GM12878 (cell line): ENCODE data around the gene BTBD1. TPM values are rescaled to one million over a fixed set of nuclear protein-coding genes. Genes with fewer than 3 reads are reported as not detected.

Source experiments
- ETV6 ChIP-seq, 2 experiments: fragments of 450-650 bp in 1 of 2; IDR thresholded peaks in 1 of 2; conservative IDR thresholded peaks in 1 of 2; 2 replicates each; pipeline ENCODE4 v1.6.1; 2014; ENCODE audit warnings: antibody characterized with exemption in 1 of 2, borderline replicate concordance in 1 of 2, low read depth in 1 of 2, mild to moderate bottlenecking in 1 of 2, moderate library complexity in 1 of 2
- HDAC2 ChIP-seq: fragments of 200-600 bp; sonication (generic); IDR thresholded peaks from 2 replicates; pipeline ENCODE4 v1.6.1; 2017
- JUND ChIP-seq: IDR thresholded peaks from 2 replicates; pipeline ENCODE4 v1.6.1; 2012; ENCODE audit warnings: low read depth, mild to moderate bottlenecking, low read length, improper control_type of control experiment, moderate library complexity
- NFIC ChIP-seq: IDR thresholded peaks from 2 replicates; pipeline ENCODE4 v1.6.1; 2012; ENCODE audit warnings: low read depth, mild to moderate bottlenecking, inconsistent platforms, low read length, moderate library complexity
- PAX5 ChIP-seq: IDR thresholded peaks from 2 replicates; pipeline ENCODE4 v1.6.1; 2011; ENCODE audit warnings: low read depth, low read length, borderline replicate concordance
- RCOR1 ChIP-seq: conservative IDR thresholded peaks from 2 replicates; pipeline ENCODE4 v1.6.1; 2012; ENCODE audit warnings: low read depth, low read length, improper control_type of control experiment
- SMAD1 ChIP-seq: fragments of 450-650 bp; IDR thresholded peaks from 2 replicates; pipeline ENCODE4 v1.6.1; 2018; ENCODE audit warnings: mild to moderate bottlenecking, low read depth; ENCODE audit not compliant: partially characterized antibody
- SMAD5 ChIP-seq: IDR thresholded peaks from 2 replicates; pipeline ENCODE4 v1.6.1; 2016; ENCODE audit warnings: antibody characterized with exemption, low read depth
- SP1 ChIP-seq: IDR thresholded peaks from one replicate; pipeline ENCODE4 v1.6.1; 2011; ENCODE audit warnings: low read depth, low read length
- SUZ12 ChIP-seq: fragments of 200-600 bp; sonication (generic); IDR thresholded peaks from one replicate; pipeline ENCODE4 v1.6.1; 2018; ENCODE audit warnings: antibody characterized with exemption, mild to moderate bottlenecking; ENCODE audit not compliant: unreplicated experiment
- YY1 ChIP-seq: IDR thresholded peaks from 2 replicates; pipeline ENCODE4 v1.6.1; 2011; ENCODE audit warnings: low read depth, mild to moderate bottlenecking, low read length
- ZZZ3 ChIP-seq: IDR thresholded peaks from 2 replicates; pipeline ENCODE4 v1.6.1; 2011; ENCODE audit warnings: low read depth; ENCODE audit not compliant: control insufficient read depth, insufficient read length
- polyA plus RNA-seq, 11 experiments: library from polyadenylated mRNA; depleted of rRNA in 4 of 11; unstranded in 6 of 11; stranded (reverse) in 5 of 11; fragments of >200 nt; fragmentation: Nextera tagmentation in 4 of 11; fragmentation: Illumina TruSeq in 1 of 11; extraction: Ambion mirVana in 4 of 11; extraction: Trizol in 1 of 11; gene quantifications; 1 replicate in 1 of 11; 2 replicates in 10 of 11; pipeline versions ENCODE4 v1.2.1 to v1.2.3, GENCODE V29; 2011 to 2016; ENCODE audit warnings: inconsistent platforms in 2 of 11, missing spikeins in 2 of 11, low read depth in 1 of 11
- total RNA-seq, 4 experiments: library from RNA; depleted of rRNA in 3 of 4; stranded (reverse); fragments of >200 nt in 3 of 4; fragmentation: Illumina TruSeq in 1 of 4; extraction: Trizol in 1 of 4; gene quantifications; 2 replicates each; pipeline versions ENCODE4 v1.2.1 to v1.2.3, GENCODE V29; 2013 to 2021
- TF ChIP-seq, protein P1 (sequence below): IDR thresholded peaks from 2 replicates; pipeline ENCODE4 v1.6.1; 2011; ENCODE audit warnings: low read depth, mild to moderate bottlenecking, low read length, moderate library complexity, borderline replicate concordance; ENCODE audit errors: extremely low read depth
- TF ChIP-seq, protein P2 (sequence below): fragments of 450-650 bp; IDR thresholded peaks from 2 replicates; pipeline ENCODE4 v1.6.1; 2017; ENCODE audit warnings: mild to moderate bottlenecking, moderate library complexity
- TF ChIP-seq, protein P3 (sequence below): fragments of 450-650 bp; formaldehyde crosslinking; IDR thresholded peaks from 2 replicates; pipeline ENCODE4 v1.4.0; 2020; ENCODE audit warnings: mild to moderate bottlenecking, moderate library complexity
- TF ChIP-seq, protein P4 (sequence below): fragments of 150-350 bp; IDR thresholded peaks from 2 replicates; pipeline ENCODE4 v1.6.1; 2014; ENCODE audit warnings: mild to moderate bottlenecking, low read depth, low read length
- TF ChIP-seq, protein P5 (sequence below): fragments of 450-650 bp; IDR thresholded peaks from 2 replicates; pipeline ENCODE4 v1.6.1; 2017; ENCODE audit warnings: mild to moderate bottlenecking

The BTBD1 gene
- total and polyA plus RNA-seq, 10 of the 15 experiments (the other 5 are each of a cell fraction or from before 2014, with no cell fraction given), result 17.5 to 90.4 (median 73.1) TPM

DNA sequence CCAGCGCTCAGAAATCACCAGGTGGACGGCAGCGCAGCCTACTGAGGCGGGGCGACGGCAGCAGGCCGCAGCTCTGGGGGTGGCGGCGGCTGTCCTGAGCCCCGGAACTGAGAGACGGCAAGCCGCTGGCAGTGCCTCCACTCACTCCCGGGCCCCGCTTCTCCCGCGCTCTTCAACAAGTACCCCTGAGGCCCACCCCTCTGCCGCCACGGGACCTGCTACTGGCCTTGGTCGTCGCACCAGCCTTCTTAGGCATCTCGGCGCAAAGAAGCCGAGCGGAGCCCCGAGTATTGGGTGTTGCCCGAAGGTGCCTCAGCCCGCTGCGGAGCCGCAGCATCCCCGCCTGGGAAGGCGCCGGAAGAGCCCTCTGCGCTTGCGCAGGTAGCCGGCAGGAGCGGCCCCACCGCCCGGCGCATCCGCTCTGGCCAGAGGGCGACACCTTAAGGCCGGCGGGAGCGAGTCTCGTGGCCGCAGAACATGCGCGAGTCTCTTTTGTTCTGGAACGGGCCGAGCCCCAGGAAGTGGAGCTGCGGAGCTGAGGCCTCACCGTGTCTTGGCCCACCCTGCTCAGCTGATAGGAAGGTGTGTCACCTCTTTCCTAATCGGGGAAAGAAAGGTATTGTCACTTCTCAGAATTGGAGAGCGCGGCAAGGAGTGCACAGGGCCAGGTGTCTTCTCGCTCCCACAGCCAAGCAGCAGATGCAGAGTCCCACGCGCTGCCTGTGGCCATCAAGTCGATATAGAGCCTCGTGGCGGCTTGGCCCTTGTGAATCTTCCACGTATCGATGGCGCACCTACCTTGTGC lies 55.6 kb downstream of the BTBD1 start, which contains the start of gene C15orf40 (continued):
- TF ChIP-seq, protein P1, sequence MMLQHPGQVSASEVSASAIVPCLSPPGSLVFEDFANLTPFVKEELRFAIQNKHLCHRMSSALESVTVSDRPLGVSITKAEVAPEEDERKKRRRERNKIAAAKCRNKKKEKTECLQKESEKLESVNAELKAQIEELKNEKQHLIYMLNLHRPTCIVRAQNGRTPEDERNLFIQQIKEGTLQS, result peak; percentile 53; the same call in 1 of the 2 replicates
- TF ChIP-seq ZZZ3 (no peak), HDAC2 (no peak), YY1 (peak; percentile 72; the same call in 1 of the 2 replicates), RCOR1 (0 out of 2 replicates have a peak, but pooled peaks have one; percentile 28), SUZ12 (no peak), JUND (no peak), NFIC (no peak), PAX5 (0 out of 2 replicates have a peak, but pooled peaks have one; percentile 7), SMAD5 (peak; percentile 84), ETV6 (conservative IDR thresholded peaks at IDR 0.05 in 1 of 2, IDR thresholded peaks at IDR 0.05 in 1 of 2; ENCODE audit: borderline replicate concordance in 1 of 2, low read depth in 1 of 2) (no peak), SP1 (peak; percentile 57), SMAD1 (no peak)
- TF ChIP-seq, protein P2, sequence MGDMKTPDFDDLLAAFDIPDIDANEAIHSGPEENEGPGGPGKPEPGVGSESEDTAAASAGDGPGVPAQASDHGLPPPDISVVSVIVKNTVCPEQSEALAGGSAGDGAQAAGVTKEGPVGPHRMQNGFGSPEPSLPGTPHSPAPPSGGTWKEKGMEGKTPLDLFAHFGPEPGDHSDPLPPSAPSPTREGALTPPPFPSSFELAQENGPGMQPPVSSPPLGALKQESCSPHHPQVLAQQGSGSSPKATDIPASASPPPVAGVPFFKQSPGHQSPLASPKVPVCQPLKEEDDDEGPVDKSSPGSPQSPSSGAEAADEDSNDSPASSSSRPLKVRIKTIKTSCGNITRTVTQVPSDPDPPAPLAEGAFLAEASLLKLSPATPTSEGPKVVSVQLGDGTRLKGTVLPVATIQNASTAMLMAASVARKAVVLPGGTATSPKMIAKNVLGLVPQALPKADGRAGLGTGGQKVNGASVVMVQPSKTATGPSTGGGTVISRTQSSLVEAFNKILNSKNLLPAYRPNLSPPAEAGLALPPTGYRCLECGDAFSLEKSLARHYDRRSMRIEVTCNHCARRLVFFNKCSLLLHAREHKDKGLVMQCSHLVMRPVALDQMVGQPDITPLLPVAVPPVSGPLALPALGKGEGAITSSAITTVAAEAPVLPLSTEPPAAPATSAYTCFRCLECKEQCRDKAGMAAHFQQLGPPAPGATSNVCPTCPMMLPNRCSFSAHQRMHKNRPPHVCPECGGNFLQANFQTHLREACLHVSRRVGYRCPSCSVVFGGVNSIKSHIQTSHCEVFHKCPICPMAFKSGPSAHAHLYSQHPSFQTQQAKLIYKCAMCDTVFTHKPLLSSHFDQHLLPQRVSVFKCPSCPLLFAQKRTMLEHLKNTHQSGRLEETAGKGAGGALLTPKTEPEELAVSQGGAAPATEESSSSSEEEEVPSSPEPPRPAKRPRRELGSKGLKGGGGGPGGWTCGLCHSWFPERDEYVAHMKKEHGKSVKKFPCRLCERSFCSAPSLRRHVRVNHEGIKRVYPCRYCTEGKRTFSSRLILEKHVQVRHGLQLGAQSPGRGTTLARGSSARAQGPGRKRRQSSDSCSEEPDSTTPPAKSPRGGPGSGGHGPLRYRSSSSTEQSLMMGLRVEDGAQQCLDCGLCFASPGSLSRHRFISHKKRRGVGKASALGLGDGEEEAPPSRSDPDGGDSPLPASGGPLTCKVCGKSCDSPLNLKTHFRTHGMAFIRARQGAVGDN, result peak; percentile 94
- TF ChIP-seq, protein P3, sequence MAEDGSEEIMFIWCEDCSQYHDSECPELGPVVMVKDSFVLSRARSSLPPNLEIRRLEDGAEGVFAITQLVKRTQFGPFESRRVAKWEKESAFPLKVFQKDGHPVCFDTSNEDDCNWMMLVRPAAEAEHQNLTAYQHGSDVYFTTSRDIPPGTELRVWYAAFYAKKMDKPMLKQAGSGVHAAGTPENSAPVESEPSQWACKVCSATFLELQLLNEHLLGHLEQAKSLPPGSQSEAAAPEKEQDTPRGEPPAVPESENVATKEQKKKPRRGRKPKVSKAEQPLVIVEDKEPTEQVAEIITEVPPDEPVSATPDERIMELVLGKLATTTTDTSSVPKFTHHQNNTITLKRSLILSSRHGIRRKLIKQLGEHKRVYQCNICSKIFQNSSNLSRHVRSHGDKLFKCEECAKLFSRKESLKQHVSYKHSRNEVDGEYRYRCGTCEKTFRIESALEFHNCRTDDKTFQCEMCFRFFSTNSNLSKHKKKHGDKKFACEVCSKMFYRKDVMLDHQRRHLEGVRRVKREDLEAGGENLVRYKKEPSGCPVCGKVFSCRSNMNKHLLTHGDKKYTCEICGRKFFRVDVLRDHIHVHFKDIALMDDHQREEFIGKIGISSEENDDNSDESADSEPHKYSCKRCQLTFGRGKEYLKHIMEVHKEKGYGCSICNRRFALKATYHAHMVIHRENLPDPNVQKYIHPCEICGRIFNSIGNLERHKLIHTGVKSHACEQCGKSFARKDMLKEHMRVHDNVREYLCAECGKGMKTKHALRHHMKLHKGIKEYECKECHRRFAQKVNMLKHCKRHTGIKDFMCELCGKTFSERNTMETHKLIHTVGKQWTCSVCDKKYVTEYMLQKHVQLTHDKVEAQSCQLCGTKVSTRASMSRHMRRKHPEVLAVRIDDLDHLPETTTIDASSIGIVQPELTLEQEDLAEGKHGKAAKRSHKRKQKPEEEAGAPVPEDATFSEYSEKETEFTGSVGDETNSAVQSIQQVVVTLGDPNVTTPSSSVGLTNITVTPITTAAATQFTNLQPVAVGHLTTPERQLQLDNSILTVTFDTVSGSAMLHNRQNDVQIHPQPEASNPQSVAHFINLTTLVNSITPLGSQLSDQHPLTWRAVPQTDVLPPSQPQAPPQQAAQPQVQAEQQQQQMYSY (CRISPR knock-in tag), result no peak
- TF ChIP-seq, protein P4, sequence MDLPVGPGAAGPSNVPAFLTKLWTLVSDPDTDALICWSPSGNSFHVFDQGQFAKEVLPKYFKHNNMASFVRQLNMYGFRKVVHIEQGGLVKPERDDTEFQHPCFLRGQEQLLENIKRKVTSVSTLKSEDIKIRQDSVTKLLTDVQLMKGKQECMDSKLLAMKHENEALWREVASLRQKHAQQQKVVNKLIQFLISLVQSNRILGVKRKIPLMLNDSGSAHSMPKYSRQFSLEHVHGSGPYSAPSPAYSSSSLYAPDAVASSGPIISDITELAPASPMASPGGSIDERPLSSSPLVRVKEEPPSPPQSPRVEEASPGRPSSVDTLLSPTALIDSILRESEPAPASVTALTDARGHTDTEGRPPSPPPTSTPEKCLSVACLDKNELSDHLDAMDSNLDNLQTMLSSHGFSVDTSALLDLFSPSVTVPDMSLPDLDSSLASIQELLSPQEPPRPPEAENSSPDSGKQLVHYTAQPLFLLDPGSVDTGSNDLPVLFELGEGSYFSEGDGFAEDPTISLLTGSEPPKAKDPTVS, result no peak
- TF ChIP-seq, protein P5, sequence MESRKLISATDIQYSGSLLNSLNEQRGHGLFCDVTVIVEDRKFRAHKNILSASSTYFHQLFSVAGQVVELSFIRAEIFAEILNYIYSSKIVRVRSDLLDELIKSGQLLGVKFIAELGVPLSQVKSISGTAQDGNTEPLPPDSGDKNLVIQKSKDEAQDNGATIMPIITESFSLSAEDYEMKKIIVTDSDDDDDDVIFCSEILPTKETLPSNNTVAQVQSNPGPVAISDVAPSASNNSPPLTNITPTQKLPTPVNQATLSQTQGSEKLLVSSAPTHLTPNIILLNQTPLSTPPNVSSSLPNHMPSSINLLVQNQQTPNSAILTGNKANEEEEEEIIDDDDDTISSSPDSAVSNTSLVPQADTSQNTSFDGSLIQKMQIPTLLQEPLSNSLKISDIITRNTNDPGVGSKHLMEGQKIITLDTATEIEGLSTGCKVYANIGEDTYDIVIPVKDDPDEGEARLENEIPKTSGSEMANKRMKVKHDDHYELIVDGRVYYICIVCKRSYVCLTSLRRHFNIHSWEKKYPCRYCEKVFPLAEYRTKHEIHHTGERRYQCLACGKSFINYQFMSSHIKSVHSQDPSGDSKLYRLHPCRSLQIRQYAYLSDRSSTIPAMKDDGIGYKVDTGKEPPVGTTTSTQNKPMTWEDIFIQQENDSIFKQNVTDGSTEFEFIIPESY, result no peak
